Measurements from ENCODE around the gene DISC1.

Gene DISC1

DNA sequence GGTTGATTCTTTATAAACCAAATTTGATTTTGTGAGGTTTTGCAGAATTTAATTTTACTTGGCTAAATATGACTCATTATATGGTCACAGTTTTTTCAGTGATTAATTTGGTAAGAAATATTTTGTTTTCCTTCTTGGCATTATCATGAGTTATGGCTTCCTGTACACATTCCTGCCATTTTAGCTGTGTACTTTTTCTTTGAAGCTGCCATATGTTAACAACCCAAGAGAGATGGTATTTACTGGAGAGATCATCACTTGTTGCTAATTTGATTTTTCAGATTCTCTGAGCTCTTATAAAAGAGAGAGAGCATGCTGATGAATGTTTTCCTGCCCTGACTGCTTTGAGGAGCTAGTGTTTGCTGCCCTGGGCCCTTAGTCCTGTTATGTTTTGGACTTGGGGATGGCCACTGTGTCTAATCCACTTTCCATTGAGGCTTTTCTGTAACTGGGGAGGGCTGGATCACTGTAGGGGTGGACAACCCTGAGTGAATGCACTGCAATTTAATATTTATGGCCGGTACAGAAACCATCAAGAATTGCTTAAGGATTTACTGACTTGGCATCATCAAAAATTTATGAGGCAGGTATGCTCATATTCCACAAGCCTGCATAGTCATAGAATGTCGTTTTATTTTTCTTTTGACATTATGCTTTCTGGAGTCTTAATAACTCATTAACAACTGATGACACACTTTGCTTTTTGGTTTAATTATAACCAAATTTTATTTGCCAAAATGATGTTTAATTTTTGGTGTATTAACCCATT, 200.9 kb downstream of the DISC1 start:
- no peak for DNase-seq

DNA sequence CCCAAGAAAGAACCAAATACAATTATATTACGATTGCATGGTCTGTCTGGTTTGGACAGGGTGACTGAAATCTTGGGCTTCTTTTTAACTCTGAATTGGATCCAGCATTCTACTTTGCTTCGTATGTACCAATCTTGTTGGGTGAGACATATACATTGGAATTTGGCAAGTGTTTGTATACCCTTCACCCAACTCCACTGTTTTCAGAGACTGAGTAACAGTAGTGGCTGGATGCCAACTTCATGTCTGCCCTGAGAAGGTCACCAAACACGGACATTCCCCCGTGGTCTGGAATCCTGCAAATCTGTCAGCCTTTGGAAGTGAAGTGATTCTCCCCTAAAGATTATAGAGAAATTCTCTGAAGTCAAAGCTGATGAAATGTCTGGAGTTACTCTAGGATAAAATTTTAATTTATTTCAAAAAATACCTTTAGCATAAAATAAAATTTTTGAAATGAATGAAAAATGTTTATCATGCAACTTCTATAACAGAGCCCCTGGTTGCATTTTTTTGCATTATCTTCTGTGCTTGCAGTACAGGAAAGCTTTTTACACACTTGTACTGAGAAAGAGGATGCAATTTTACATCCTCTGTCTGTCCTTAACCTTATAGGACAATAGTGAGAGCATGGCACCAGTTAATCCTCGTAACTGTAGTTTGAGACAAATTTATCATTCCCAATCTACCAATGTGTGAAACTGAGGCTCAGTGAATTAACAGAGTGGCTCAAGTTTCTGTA, 201.8 kb downstream of the DISC1 start:
- DNase-seq = no peak

DNA sequence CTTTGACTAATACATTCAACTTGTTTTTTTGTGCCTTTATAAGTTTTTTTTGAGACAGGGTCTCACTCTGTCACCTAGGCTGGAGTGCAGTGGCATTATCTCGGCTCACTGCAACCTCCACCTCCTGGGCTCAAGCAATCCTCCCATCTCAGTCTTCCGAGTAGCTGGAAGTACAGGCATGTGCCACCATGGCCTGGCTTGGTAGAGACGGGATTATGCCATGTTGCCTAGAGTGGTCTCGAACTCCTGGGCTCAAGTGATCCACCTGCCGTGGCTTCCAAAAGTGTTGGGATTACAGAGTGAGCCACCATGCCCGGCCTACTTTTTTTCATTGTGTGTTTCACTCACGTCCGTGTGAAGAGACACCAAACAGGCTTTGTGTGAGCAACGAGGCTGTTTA, 202.7 kb downstream of the DISC1 start:
- DNase-seq = no peak

DNA sequence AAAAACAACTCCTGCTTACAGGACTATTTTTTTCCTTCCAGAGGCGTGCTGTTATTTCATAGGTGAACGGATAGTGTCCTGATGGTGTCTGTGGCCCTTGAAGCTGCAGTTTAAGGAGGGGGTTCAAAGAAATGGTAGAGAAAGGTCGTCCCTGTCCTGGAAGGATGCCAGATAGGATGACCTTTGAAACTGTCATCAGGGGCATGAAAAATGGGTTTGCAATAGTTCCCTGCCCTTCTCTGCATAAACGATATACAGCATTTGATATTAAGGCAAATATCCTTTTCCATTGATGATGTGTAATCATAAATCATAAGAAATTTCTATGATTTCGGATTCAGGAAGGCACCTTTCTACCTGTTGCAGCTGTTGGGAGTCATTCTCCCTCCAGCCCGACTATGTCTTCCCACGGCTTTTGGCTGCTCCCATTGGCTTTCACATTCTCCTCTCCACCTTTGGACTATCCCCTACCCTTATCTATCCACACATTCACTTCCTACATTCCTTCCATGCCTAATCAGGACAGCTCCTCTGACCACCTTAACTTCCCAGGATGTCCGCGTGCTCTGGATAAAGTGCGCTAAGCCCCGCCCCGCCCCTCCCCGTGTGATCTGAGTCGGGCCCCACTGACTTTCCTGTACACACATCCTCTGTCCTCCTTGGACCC, 209.8 kb downstream of the DISC1 start:
- DNase-seq = no peak

DNA sequence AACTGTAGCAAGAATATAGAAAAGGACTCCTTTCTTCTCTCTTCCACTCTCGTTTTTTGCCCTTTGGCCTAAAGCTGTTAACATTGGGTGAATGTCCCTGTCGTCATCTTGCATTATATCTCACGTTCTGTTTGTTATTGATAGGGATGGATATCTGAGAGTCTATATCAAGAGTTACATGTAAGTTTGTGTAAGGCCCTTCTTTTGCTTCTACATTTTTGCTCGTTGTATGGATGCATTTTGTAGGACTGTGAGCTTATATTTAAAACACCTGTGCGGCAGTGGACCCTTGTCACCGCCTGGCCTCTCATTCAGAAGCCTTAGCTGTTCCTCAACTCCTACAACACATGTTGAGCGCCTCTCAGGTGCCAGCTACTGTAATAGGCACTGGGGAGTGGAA, 211.9 kb downstream of the DISC1 start:
- no peak for DNase-seq

DNA sequence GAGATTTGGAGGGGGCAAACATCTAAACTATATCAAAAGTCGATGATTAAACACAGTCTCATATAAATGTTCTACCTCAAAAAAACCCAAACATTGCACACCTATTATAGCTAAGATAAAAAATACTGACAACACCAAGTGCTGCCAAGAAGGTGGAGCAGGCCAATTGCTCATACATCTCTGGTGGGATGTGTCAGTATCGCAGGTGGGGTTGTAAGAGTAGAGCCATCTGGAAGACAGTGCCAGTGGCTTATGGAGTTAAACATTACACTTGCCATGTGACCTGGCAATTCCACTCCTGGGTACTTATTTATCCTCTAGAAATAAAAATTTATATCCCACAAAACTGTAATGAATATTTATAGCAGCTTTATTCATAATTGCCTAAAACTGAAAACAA, 213.4 kb downstream of the DISC1 start:
- DNase-seq = no peak

DNA sequence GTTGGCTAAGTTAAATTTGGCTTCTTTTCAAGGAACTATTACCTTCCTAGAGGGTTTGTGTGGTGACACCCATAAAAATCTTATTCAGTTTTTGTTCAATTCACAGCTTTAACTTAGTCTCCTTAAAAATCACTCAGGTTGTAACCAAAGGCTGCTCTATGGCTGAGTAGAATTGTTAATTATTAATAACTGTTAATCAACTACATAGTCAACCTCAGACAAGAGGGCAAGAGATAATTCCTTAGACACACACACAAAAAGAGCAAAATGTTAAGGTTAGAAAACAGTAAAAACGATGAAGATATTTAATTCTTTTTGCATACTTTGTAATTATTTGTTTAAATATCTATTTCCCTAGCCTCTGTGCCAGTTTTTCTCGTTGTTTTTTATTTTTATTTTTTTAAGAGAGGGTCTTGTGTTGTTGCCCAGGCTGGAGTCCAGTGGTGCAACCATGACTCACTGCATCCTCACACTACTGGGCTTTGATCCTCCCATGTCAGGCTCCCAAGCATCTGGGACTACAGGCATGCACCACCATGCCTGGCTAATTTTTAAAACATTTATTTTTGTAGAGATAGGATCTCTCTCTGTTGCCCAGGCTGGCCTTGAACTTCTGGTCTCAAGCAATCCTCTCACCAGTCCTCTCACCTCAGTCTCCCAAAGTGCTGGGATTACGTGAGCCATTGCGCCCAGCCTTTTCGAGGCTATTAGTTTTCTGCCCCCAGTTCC, 215.2 kb downstream of the DISC1 start:
- DNase-seq = no peak

DNA sequence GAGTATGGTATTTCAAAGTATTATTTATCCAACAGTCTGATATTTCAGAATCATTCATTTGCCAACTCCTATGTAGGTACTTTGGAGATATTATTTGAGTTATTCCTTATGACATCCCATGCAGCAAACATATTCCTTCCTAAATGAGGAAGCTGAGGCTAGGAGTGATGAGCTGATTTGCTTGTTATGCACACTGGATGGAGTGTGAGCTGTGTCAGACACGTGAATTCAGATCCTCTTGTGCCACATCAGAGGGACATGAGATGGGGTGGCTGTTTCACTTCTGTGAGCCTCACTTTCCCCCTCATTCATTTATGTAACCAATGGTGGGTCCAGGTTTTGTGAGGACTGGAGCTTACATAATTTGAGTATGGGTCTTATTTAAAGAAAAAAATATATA, 215.9 kb downstream of the DISC1 start:
- no peak for DNase-seq

DNA sequence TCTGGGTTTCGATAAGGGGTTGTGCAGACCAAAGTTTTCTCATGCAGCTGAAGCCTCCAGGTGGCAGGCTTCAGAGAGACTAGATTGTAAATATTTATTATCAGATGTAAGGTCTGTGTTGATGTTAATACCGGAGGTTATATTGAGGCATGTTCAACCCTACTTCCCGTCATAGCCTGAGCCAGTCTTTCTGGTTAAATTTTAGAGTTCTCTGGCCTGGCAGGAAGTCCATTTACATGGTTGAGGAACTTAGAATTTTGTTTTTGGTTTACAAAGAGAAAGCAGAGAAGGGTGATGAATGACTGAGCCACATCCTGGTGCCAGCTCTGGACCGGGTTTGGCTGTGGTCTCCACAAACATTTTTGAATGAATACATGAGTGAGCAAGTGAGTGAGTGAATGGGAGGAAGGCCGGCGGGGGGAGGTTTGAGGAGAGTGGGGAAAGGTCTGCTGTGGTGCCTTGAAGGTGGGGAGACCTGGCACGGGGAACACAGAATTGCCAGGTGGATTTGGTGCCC, 218.5 kb downstream of the DISC1 start:
- no peak for DNase-seq

DNA sequence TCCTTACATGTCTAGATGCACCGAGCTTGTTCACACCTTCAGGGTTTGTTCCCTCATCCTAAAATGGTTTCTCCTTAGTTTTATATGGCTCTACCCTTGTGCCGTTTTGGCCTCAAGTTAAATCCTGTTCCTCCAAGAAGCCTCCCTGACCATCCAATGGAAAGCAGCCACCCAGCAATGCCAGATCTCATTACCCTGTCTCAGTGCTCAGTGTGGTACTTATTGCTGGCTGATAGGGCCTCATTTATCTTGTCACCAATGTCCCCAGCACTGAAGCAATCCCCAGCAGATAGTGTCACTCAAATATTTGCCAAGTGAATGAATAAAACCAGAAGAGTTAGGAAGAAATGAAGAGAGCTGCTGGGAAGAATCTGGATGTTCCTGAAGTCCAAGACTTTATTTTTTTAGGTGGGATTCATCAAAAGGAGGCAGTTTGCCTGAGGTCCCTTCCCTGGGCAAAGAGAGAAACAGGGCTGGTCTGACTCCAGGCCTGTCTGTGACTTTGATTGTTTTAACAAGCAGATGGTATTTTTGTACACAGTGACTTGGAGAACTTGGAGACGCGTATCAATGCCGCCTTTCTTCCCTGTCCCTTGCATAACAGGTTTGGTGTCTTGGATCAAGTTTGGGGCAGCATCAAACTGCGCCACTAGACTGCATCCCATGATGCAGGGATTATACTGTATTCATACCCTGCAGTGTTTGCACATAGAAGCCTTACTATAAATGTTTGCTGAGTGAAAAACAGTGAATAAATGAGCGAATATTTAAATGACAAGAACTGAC, 221.2 kb downstream of the DISC1 start:
- DNase-seq = no peak

DNA sequence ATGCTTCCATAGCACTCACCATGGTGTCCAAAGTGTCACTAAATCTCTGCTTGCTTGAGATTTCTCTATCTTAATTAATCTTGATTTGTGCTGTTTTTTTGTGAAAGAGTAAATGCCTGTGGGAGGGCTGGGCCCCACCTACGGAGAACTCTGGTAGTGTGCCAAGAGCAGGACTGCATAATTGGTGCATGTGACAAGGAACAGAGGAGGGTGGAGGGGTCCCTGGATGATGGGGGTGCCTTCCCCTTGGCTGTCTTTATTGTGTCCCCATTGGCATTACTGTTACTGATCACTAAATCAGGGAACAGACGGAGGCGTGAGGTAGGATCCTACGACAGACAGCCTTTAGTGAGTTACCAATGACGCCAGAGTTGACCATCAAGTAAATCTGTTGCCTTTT, 223.4 kb downstream of the DISC1 start:
- no peak for DNase-seq

DNA sequence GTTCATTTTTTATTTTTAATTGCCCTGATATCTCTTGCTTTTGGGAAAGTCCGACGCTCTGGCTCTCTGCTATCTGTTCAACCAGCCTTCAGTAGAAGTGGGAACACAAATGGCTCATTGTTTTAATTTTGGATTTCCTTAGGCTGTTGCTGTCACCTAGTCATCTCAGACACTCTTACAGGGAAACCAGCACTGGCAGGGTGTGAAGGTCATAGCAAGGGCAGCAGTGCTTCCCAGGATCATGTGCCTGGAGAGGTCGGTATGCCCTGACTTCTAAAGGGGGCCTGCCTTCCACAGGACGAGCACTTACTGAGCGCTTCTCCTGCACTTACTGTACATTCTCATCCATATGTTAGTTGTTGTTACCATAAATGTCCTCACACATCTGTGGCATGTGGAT, 224.2 kb downstream of the DISC1 start:
- DNase-seq = no peak

DNA sequence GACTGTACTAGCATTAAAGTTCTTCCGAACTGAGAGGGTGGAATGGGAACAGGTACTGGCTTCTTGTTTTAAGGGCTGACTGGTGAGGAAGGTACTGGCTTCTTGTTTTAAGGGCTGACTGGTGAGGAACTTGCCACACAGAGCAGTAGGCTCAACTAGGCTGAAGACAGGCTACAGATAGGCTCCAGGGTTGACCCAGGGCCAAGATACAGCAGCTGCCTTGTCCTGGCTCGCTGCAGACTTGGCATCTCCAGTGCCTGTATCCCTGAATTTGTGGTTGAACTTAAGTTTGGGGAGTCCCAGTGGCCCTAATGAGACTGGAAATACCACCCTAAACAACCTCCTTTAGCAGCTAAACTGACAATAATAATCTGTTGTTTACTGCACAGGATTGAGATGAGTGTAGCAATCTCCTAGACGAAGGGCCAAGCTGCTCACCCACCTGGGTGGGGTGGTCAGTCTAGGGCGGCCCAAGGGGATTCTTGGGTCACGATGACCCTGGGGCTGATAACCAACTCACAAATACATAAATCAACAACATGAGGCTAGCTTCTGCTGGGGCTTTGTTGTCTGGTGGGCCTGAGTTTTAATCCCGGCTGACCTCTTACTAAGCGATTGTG, 227.1 kb downstream of the DISC1 start:
- no peak for DNase-seq

DNA sequence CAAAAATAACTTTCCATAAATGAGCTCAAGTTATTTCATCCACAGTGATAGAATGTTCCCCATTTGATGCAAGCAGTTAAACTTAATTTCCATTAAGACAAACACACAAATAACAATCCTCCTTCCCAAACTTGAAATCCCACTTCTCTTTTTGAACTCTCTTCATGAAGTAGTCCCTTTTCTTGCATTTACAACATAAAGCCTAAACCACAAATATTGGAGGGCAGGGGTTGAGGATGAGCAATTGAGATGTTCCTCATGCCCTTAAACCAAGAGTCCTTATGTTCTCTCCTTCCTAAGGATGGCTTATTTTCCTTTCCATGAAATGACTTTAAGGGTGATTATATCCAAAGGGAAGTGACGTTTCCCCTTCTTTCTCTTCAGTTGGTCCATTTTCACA, 228.8 kb downstream of the DISC1 start:
- DNase-seq = no peak

DNA sequence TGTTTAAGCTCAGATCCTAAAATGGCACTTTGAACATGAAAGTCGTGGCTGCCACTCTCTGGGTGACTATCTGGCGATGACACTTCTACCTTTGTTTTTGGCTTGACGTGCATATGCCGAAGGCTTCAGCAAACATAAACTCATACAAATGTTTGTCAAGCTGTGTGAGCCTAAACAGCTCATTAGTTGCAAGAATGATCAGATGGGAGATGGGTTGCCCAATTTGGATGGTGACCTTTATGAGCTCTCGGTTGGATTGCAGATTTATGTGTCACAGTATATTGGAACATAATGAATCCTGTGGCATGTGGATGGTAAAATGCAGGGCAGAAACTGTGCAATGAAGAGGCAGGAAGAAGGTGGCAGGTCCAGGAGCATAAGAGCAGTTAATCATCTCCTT, 229.3 kb downstream of the DISC1 start:
- no peak for DNase-seq

DNA sequence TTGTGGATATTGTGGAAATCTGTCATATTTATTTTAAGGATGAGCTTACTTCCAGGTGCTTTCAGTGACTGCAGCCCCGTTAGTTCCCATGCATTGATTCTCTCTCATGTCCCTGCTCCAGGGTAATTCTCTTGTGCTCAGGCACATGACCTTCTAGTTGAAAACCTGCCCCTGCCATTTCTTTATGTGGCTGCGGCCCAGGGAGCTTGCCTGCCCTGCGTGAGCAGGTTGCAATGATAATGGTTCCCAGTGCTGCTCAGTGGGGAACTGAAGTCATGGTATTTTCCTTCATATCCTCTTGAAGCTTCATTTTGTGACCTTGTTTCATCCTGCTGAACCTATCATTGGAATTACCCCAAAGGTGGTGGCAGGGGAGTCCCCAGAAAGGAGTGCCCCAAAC, 229.8 kb downstream of the DISC1 start:
- DNase-seq = no peak

DNA sequence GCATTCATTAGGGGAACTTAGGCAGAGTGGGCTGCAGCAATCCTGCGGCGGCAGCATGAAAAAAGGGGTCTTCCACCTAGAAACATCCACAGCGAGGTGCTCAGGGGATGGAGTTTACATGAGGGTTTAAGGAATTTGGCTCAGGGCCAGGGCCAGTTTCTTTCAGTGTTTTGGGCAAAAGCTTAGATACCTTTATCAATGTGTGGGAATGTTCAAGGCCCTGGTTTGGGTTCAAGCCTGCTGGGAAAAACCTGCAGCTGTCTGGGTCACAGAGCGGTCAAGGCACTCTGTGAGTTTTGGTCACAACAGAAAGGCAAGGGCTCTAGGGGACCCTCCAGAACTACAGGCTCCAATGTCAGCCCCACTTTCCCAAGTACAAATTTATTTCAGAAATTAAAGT, 230.3 kb downstream of the DISC1 start:
- no peak for DNase-seq

DNA sequence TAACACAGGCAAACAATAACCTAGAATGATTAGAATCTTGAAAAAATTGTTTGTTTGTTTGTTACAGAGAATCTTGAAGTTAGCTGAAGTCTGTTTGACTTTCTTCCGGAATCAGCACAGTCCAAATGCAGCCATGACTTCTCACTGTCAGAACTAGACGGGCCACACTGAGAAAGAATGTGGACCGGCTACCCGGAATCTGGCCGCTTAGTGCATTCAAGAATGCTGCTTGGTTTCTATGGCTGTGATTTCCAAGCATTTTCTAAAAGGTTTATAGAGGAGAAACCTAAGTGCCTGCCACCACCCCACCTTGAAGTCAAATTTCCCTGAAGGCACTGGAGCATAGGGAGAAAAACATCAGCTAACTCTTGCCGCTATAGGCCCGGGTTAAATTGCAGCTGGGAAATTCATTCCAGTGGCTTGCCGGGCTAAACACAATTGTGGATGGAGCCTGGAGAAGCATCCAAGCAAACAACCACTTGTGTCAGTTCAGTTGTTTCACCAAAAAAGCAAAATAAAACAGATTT, 231.1 kb downstream of the DISC1 start:
- DNase-seq = no peak

DNA sequence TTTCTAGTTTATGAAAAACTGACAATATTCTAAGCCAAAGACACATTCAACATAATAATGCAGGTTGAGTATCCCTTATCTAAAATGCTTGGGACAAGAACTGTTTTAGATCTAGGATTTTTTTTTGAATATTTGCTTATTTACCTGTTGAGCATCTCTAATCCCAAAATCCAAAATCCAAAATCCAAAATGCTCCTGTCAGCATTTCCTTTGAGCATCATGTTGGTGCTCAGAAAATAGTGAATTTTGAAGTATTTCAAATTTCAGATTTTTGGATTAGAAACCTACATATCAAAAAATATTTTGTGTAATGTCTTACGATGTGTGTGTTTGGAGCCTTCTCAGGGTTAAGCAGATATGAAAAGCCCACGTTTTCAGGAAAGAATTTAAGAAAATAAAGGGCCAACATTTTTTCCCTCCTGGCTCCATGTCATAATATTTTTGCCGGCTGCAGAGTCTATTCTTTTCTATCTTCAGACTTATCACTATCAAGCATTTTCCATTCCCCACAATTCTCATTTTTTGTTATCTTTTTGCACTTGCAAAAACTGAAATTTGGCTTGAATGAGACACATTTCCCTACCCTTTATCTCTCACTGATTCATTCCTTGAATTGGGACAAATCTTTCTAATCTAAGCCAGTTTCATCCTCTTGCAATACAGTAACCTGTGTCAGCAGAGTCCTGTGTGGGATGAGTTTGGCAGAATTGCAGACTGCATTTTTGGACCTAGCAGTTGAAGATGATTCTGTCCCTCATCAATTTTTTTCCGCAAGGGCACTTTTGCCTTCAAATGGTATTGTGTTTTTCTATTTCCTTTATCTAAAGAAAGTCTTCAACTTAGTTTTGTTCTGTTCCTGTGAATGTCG, 233.9 kb downstream of the DISC1 start:
- DNase-seq = no peak

Measured in NCI-H1048 (cell line).